Endothelial cell of umbilical vein (primary cell): ENCODE results near the gene IRAK1BP1. TPM values are rescaled to one million over a fixed set of nuclear protein-coding genes. Genes with fewer than 3 reads are reported as not detected.

Experiments
- BruUV-seq: library from RNA; stranded (reverse); fragments of 400-500 nt; replicated peaks from 2 replicates; lab custom pipeline; 2021; lab: Mats Ljungman, UMichigan
- CTCF ChIA-PET: fragments of 300-600, 350-600 bp; sonication (Branson Sonifier 250); formaldehyde crosslinking; loops from one replicate; lab custom pipeline; 2021; ENCODE audit warnings: antibody characterized with exemption, inconsistent platforms; lab: Charles Lee
- POLR2A ChIA-PET: fragments of 300-600, 350-600 bp; sonication (Branson Sonifier 250); formaldehyde crosslinking; loops from one replicate; lab custom pipeline; 2021; ENCODE audit warnings: antibody characterized with exemption, inconsistent platforms; lab: Charles Lee
- DNase-seq: peaks from one replicate; pipeline ENCODE4 v3.0.0-alpha.2; 2011; ENCODE audit warnings: low read depth, low spot score
- FAIRE-seq: peaks from 2 replicates; lab custom pipeline; 2011; peaks lifted over from hg19 to GRCh38; lab: Jason Lieb, UNC
- H2AFZ ChIP-seq: 2 replicates; pipeline ENCODE4 v1.6.0; 2012; ENCODE audit warnings: low read depth, low read length, control low read depth, inconsistent platforms
- H3K27ac ChIP-seq: 2 replicates; pipeline ENCODE4 v1.5.1; 2011; ENCODE audit warnings: low read depth, mild to moderate bottlenecking, control low read depth, low read length, moderate library complexity; ENCODE audit not compliant: insufficient read depth
- H3K27me3 ChIP-seq, 2 experiments: 2 replicates each; pipeline versions ENCODE4 v1.6.0 to v1.6.1; 2011; ENCODE audit warnings: low read length in 2 of 2, mixed read lengths in 1 of 2; ENCODE audit not compliant: control insufficient read depth in 2 of 2, insufficient read depth in 2 of 2
- H3K36me3 ChIP-seq, 2 experiments: 2 replicates in 1 of 2; 3 replicates in 1 of 2; pipeline ENCODE4 v1.5.1; 2011; ENCODE audit warnings: low read length in 2 of 2, mild to moderate bottlenecking in 1 of 2, moderate library complexity in 1 of 2; ENCODE audit not compliant: control insufficient read depth in 2 of 2, insufficient read depth in 2 of 2; ENCODE audit errors: extremely low read depth in 1 of 2
- H3K4me1 ChIP-seq: 3 replicates; pipeline ENCODE4 v1.5.1; 2011; ENCODE audit warnings: mild to moderate bottlenecking, low read length; ENCODE audit not compliant: control insufficient read depth, insufficient read depth; ENCODE audit errors: extremely low read depth
- H3K4me2 ChIP-seq: 2 replicates; pipeline ENCODE4 v1.6.1; 2011; ENCODE audit warnings: low read length, control low read depth, mixed read lengths; ENCODE audit not compliant: insufficient read depth
- H3K4me3 ChIP-seq, 3 experiments: fragments of 200-600 bp in 1 of 3; sonication (generic), shearing (Covaris generic) in 1 of 3; replicated peaks in 1 of 3; 2 replicates each; pipeline ENCODE4 v1.5.1; 2011 to 2016; ENCODE audit warnings: control low read depth in 3 of 3, low read length in 3 of 3, mild to moderate bottlenecking in 2 of 3, inconsistent platforms in 1 of 3, low read depth in 1 of 3, moderate library complexity in 1 of 3; ENCODE audit not compliant: insufficient read depth in 1 of 3
- H3K79me2 ChIP-seq: 2 replicates; pipeline ENCODE4 v1.6.0; 2012; ENCODE audit warnings: low read length, inconsistent platforms; ENCODE audit not compliant: control insufficient read depth, insufficient read depth
- H3K9ac ChIP-seq: replicated peaks from 2 replicates; pipeline ENCODE3; 2011; ENCODE audit warnings: low read length, control low read depth; ENCODE audit not compliant: insufficient read depth; ENCODE audit errors: extremely low read depth
- H3K9me1 ChIP-seq: replicated peaks from 3 replicates; pipeline ENCODE4 v1.6.0; 2011; ENCODE audit warnings: mild to moderate bottlenecking, low read length; ENCODE audit not compliant: control insufficient read depth, insufficient read depth; ENCODE audit errors: extremely low read depth
- H3K9me3 ChIP-seq: replicated peaks from 2 replicates; pipeline ENCODE4 v1.5.1; 2012; ENCODE audit warnings: low read length, inconsistent platforms; ENCODE audit not compliant: control insufficient read depth, insufficient read depth
- H4K20me1 ChIP-seq: replicated peaks from 2 replicates; pipeline ENCODE3; 2011; ENCODE audit warnings: mild to moderate bottlenecking, low read length; ENCODE audit not compliant: control insufficient read depth, insufficient read depth; ENCODE audit errors: extremely low read depth
- CTCF ChIP-seq, 2 donors: IDR thresholded peaks; 1 replicate in 1 of 2; 2 replicates in 1 of 2; pipeline ENCODE4 v1.5.1; 2011; ENCODE audit warnings: low read length in 2 of 2, mild to moderate bottlenecking in 2 of 2, moderate library complexity in 2 of 2, control low read depth in 1 of 2, inconsistent platforms in 1 of 2, low read depth in 1 of 2; ENCODE audit not compliant: insufficient read depth in 1 of 2; ENCODE audit errors: extremely low read depth in 1 of 2
- EZH2 ChIP-seq: IDR thresholded peaks from 2 replicates; pipeline ENCODE4 v1.6.1; 2012; ENCODE audit warnings: borderline replicate concordance, low read depth, mild to moderate bottlenecking, moderate library complexity, low read length, inconsistent platforms; ENCODE audit not compliant: severe bottlenecking
- FOS ChIP-seq: IDR thresholded peaks from 2 replicates; pipeline ENCODE4 v1.6.1; 2011; ENCODE audit warnings: mild to moderate bottlenecking, low read length, moderate library complexity, borderline replicate concordance; ENCODE audit not compliant: insufficient read depth
- GATA2 ChIP-seq: IDR thresholded peaks from 2 replicates; pipeline ENCODE4 v1.7.0; 2011; ENCODE audit warnings: low read depth, mild to moderate bottlenecking, moderate library complexity, mixed read lengths, low read length; ENCODE audit not compliant: insufficient read length, insufficient read depth
- JUN ChIP-seq: IDR thresholded peaks from 2 replicates; pipeline ENCODE4 v1.6.1; 2011; ENCODE audit warnings: borderline replicate concordance, low read depth; ENCODE audit not compliant: insufficient read length, insufficient read depth
- MAX ChIP-seq: IDR thresholded peaks from 2 replicates; pipeline ENCODE4 v1.6.1; 2011; ENCODE audit not compliant: insufficient read depth, insufficient read length
- MYC ChIP-seq: IDR thresholded peaks from one replicate; pipeline ENCODE4 v1.6.1; 2011; ENCODE audit warnings: mild to moderate bottlenecking, low read depth, low read length
- POLR2A ChIP-seq: IDR thresholded peaks from 2 replicates; pipeline ENCODE4 v1.6.1; 2012; ENCODE audit warnings: low read depth, mild to moderate bottlenecking, control low read depth, low read length
- POLR2AphosphoS5 ChIP-seq: IDR thresholded peaks from 2 replicates; pipeline ENCODE4 v1.6.1; 2012; ENCODE audit warnings: low read depth, mild to moderate bottlenecking, control low read depth, low read length, moderate library complexity; ENCODE audit not compliant: insufficient read depth
- dilution Hi-C: fragments of 300-500 bp; cut with MboI; formaldehyde crosslinking; loops from one replicate; pipeline ENCODE4 v1.15.0; 2019; ENCODE audit warnings: low sequenced_read_pairs; ENCODE audit not compliant: extremely low pct_ligation_motif_present
- intact Hi-C: fragments of 100-400 bp; cut with micrococcal nuclease; formaldehyde crosslinking; loops from one replicate; pipeline ENCODE4 v1.10.0; 2022
- polyA plus RNA-seq, 4 experiments: library from polyadenylated mRNA; depleted of rRNA in 3 of 4; stranded (reverse) in 3 of 4; unstranded in 1 of 4; fragments of >200 nt; gene quantifications; 2 replicates each; pipeline versions ENCODE4 v1.2.1 to v1.2.3, GENCODE V29; 2011 to 2012; ENCODE audit warnings: missing spikeins in 1 of 4
- total RNA-seq: library from RNA; stranded (reverse); gene quantifications from 2 replicates; pipeline ENCODE4 v1.2.3, GENCODE V29; 2021

Gene IRAK1BP1
- total and polyA plus RNA-seq, 2 donors (not counting 3 experiments of a cell fraction or from before 2014, with no cell fraction given): 1.8 to 3.0 TPM

DNA sequence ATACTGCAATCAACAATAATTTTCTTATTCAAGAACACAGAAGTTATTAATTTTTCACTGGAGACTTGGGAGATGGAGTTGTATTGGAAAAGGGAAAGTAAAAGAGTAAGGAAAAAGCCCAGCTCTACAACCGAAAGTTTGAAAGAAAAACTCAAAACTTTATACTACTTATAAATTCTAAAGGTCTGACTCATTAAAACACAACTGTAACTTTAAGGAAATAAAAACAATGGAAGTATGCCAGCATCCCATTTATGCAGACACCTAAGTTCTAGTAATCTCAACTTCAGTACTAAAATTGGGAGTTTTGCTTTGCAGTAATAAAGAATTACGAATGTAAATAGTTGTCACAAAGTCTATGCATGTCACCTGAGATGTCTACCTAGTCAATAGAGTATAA, 80.6 kb downstream of the IRAK1BP1 start:
- no TSS peak for BruUV-seq
- intact Hi-C loops (no loop called here), dilution Hi-C loops (no loop called here)
- CTCF ChIA-PET: no interaction called here
- no peaks in the 10 kb centered on the region for H3K9me1 ChIP-seq
- peak overlapping the region in 1 of 3 experiments; percentile 50 for H3K4me3 ChIP-seq
- peak overlapping the region; percentile 81 for H3K4me2 ChIP-seq
- H3K9ac ChIP-seq: no peak overlapping the region
- H2AFZ ChIP-seq: no peak overlapping the region
- peak; percentile 59 for DNase-seq
- no peaks in the 10 kb centered on the region for H3K27me3 ChIP-seq
- peaks cover 1 to 19% of the 10 kb centered on the region in 2 experiments for H3K36me3 ChIP-seq
- H3K9me3 ChIP-seq: peaks cover 3% of the 10 kb centered on the region
- no peaks in the 10 kb centered on the region for H3K79me2 ChIP-seq
- H3K4me1 ChIP-seq: peaks cover 11% of the 10 kb centered on the region
- H4K20me1 ChIP-seq: no peaks in the 10 kb centered on the region
- FAIRE-seq: no peak
- peak overlapping the region; percentile 51 for H3K27ac ChIP-seq
- POLR2A ChIA-PET: no interaction called here
- TF ChIP-seq GATA2: no peak
- peak; percentile 31 for TF ChIP-seq FOS

GRCh38 chr6:78948785-78949184, 81.4 kb downstream of the IRAK1BP1 start:
- FAIRE-seq (no peak), DNase-seq (no peak)
- Histone ChIP-seq H3K9me3 (peaks cover 3% of the 10 kb centered on the region), H3K79me2 (no peaks in the 10 kb centered on the region), H4K20me1 (no peaks in the 10 kb centered on the region), H3K4me3 (no peak overlapping the region), H3K27ac (no peak overlapping the region), H2AFZ (no peak overlapping the region), H3K27me3 (no peaks in the 10 kb centered on the region), H3K9me1 (no peaks in the 10 kb centered on the region), H3K36me3 (peaks cover 1 to 19% of the 10 kb centered on the region in 2 experiments), H3K9ac (no peak overlapping the region), H3K4me1 (peaks cover 11% of the 10 kb centered on the region), H3K4me2 (no peak overlapping the region)
- dilution Hi-C loops (no loop called here), intact Hi-C loops (no loop called here)
- POLR2A ChIA-PET: no interaction called here
- TF ChIP-seq MYC (no peak), CTCF (IDR thresholded peaks at IDR 0.05; ENCODE audit: extremely low read depth in 1 of 2, insufficient read depth in 1 of 2, low read depth in 1 of 2, low read length in 2 of 2) (no peak), MAX (no peak), POLR2A (no peak), JUN (no peak), FOS (no peak), EZH2 (no peak), POLR2AphosphoS5 (no peak), GATA2 (no peak)
- BruUV-seq: no TSS peak
- CTCF ChIA-PET: no interaction called here
